K562 (cell line): ENCODE measurements around the gene STK11. TPM values are rescaled to one million over a fixed set of nuclear protein-coding genes. Genes with fewer than 3 reads are reported as not detected.
A peak's percentile ranks its signal among the peaks of the same experiment; 100 is the strongest.

Experiments used
- BRF2 ChIP-seq: IDR thresholded peaks from 3 replicates; pipeline ENCODE4 v1.6.1; 2011; ENCODE audit warnings: borderline replicate concordance, mild to moderate bottlenecking; ENCODE audit not compliant: insufficient read length, insufficient read depth
- DEAF1 ChIP-seq: fragments of 450-650 bp; formaldehyde crosslinking; IDR thresholded peaks from 2 replicates; pipeline ENCODE4 v1.4.0; 2020; ENCODE audit warnings: mild to moderate bottlenecking, moderate library complexity
- IRF2 ChIP-seq: sonication (generic); formaldehyde crosslinking; IDR thresholded peaks from 2 replicates; pipeline ENCODE4 v1.8.1; 2022; ENCODE audit warnings: mild to moderate bottlenecking, missing genetic modification reagents
- MEF2D ChIP-seq: conservative IDR thresholded peaks from 2 replicates; pipeline ENCODE4 v1.6.1; 2016; ENCODE audit warnings: low read depth, missing genetic modification characterization, missing compliant biosample characterization
- PML ChIP-seq: IDR thresholded peaks from 2 replicates; pipeline ENCODE4 v1.6.1; 2012; ENCODE audit warnings: low read length, inconsistent platforms
- PRDM10 ChIP-seq: fragments of 450-650 bp; IDR thresholded peaks from 2 replicates; pipeline ENCODE4 v1.6.1; 2018; ENCODE audit not compliant: partially characterized antibody
- REST ChIP-seq, 2 experiments: fragments of 450-650 bp; formaldehyde crosslinking in 1 of 2; IDR thresholded peaks; 2 replicates each; pipeline versions ENCODE4 v1.4.0 to v1.6.1; 2014 to 2020; ENCODE audit warnings: mild to moderate bottlenecking in 2 of 2, borderline replicate concordance in 1 of 2, low read depth in 1 of 2
- SREBF2 ChIP-seq: sonication (generic); formaldehyde crosslinking; IDR thresholded peaks from 2 replicates; pipeline ENCODE4 v1.4.0; 2020; ENCODE audit warnings: mild to moderate bottlenecking, missing genetic modification reagents
- SRSF7 ChIP-seq: fragments of 200-400 bp; formaldehyde crosslinking; optimal IDR thresholded peaks from 2 replicates; pipeline ENCODE3; 2017; ENCODE audit warnings: mild to moderate bottlenecking, low read depth, low read length
- TGIF2 ChIP-seq: sonication (generic); formaldehyde crosslinking; IDR thresholded peaks from 2 replicates; pipeline ENCODE4 v1.8.1; 2022; ENCODE audit warnings: mild to moderate bottlenecking, missing genetic modification reagents, moderate library complexity
- VEZF1 ChIP-seq: fragments of 200-800 bp; sonication (Bioruptor generic); IDR thresholded peaks from 2 replicates; pipeline ENCODE4 v1.6.1; 2017; ENCODE audit warnings: missing genetic modification characterization, missing compliant biosample characterization
- polyA plus RNA-seq, 8 experiments: library from polyadenylated mRNA; depleted of rRNA in 4 of 8; stranded (reverse) in 5 of 8; unstranded in 3 of 8; fragments of >200 nt; fragmentation: Nextera tagmentation in 2 of 8; fragmentation: Illumina TruSeq in 1 of 8; extraction: Ambion mirVana in 2 of 8; extraction: Trizol in 1 of 8; gene quantifications; 2 replicates each; pipeline versions ENCODE4 v1.2.1 to v1.2.3, GENCODE V29; 2011 to 2014; ENCODE audit warnings: inconsistent platforms in 1 of 8, missing spikeins in 1 of 8
- total RNA-seq, 7 experiments: library from RNA; depleted of rRNA in 6 of 7; stranded (reverse); fragments of >200 nt in 6 of 7; fragmentation: Illumina TruSeq in 2 of 7; extraction: Trizol in 2 of 7; gene quantifications; 2 replicates each; pipeline versions ENCODE4 v1.2.1 to v1.2.3, GENCODE V29; 2011 to 2021; ENCODE audit warnings: low replicate concordance in 1 of 7

STK11 gene
- total and polyA plus RNA-seq, 9 of the 15 experiments (the other 6 are each of a cell fraction or from before 2014, with no cell fraction given): 0.15 to 96.5 (median 31.7) TPM

GRCh38 chr19:1274852-1275259 lies 69.3 kb downstream of the STK11 start (continued):
- TF ChIP-seq BRF2: no peak
- TF ChIP-seq MEF2D (tag): no peak
- TF ChIP-seq SRSF7: no peak
- TF ChIP-seq REST (IDR thresholded peaks at IDR 0.05; ENCODE audit: borderline replicate concordance): no peak
- TF ChIP-seq REST (CRISPR knock-in tag; IDR thresholded peaks at IDR 0.05; ENCODE audit: low read depth): 0 out of 2 replicates have a peak, but pooled peaks have one; percentile 17
- TF ChIP-seq VEZF1: no peak
- no peak for TF ChIP-seq DEAF1
- no peak for TF ChIP-seq PML
- no peak for TF ChIP-seq SREBF2 (CRISPR knock-in tag)
- TF ChIP-seq TGIF2 (CRISPR knock-in tag): 0 out of 2 replicates have a peak, but pooled peaks have one; percentile 28
- no peak for TF ChIP-seq IRF2 (CRISPR knock-in tag)
- TF ChIP-seq PRDM10: no peak
